ENCODE measurements around the gene CACHD1. TPM values are rescaled to one million over a fixed set of nuclear protein-coding genes. Genes with fewer than 3 reads are reported as not detected.

Gene CACHD1
- total RNA-seq, 2 experiments from 2014 or later, result 0.05 TPM; not detected in 1

- Mint-ChIP-seq H3K4me1 (peaks cover 9% of the 10 kb centered on the region), H3K27me3 (no peaks in the 10 kb centered on the region), H3K9me3 (no peaks in the 10 kb centered on the region), H3K36me3 (ENCODE audit: low read depth) (no peaks in the 10 kb centered on the region), H3K4me3 (no peak overlapping the region), H3K27ac (no peak overlapping the region)
- DNase-seq, result no peak
- ChIA-PET POLR2A (no interaction called here), CTCF (no interaction called here)
These were observed 161.6 kb downstream of the CACHD1 start for GRCh38 chr1:64631346-64632034.

- DNase-seq, result no peak
- H3K27me3 Mint-ChIP-seq, result no peaks in the 10 kb centered on the region
- H3K4me1 Mint-ChIP-seq, result peaks cover 9% of the 10 kb centered on the region
- H3K27ac Mint-ChIP-seq, result no peak overlapping the region
- H3K4me3 Mint-ChIP-seq, result no peak overlapping the region
- POLR2A ChIA-PET, result no interaction called here
- CTCF ChIA-PET, result interaction anchor here (1.4 kb wide), 1 partner anchor 43 kb away, joined by 3 read pairs; no protein-coding TSS in a partner anchor
- H3K36me3 Mint-ChIP-seq (ENCODE audit: low read depth), result no peaks in the 10 kb centered on the region
- no peaks in the 10 kb centered on the region for H3K9me3 Mint-ChIP-seq
These were observed 163.0 kb downstream of the CACHD1 start for GRCh38 chr1:64632936-64633335.

DNA sequence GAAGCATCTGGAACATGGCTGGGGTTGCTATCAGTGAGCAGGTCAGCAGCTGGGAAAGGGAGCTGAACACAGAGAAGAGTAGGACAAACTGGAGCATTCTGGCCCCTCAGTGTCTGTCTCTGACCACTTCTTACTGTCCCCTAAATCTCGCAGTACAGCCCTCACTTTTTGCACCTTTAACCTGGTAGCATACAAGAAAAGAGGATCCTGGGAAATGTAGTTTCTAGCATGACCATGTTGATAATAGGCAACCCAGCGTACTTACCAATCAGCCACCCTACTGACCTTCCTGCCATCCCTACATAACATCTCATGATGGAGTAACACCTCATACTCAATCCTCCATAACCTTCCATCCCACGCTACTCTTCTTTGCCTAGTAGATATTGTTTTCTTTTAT is 175.8 kb downstream of the CACHD1 start:
- Mint-ChIP-seq H3K36me3 (ENCODE audit: low read depth) (no peaks in the 10 kb centered on the region), H3K27me3 (peaks cover 12% of the 10 kb centered on the region), H3K4me1 (no peaks in the 10 kb centered on the region), H3K4me3 (no peak overlapping the region), H3K9me3 (no peaks in the 10 kb centered on the region), H3K27ac (no peak overlapping the region)
- ChIA-PET CTCF (no interaction called here), POLR2A (no interaction called here)
- no peak for DNase-seq

DNA sequence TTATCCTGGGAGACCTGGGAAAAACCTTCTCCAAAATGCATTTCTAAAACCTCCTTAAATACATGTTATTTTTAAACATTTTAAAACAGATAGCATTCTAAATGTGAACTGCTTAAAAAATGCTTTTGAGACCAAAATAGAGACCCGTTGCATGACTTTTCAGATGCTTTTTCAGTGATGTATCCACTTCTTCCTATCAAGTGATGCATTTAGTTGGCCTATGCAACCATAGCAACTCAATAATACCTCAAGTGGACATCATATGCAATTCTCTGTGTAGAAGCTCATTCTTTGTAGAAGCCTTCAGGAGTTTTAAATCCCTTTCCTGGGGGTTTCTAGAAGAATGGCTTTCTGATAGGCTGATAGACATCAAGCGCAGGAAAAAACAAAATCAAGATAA is 180.5 kb downstream of the CACHD1 start:
- DNase-seq, result no peak
- Mint-ChIP-seq H3K27me3 (peaks cover 17% of the 10 kb centered on the region), H3K27ac (no peak overlapping the region), H3K9me3 (no peaks in the 10 kb centered on the region), H3K4me3 (no peak overlapping the region), H3K4me1 (no peaks in the 10 kb centered on the region), H3K36me3 (ENCODE audit: low read depth) (no peaks in the 10 kb centered on the region)
- ChIA-PET POLR2A (no interaction called here), CTCF (no interaction called here)

DNA sequence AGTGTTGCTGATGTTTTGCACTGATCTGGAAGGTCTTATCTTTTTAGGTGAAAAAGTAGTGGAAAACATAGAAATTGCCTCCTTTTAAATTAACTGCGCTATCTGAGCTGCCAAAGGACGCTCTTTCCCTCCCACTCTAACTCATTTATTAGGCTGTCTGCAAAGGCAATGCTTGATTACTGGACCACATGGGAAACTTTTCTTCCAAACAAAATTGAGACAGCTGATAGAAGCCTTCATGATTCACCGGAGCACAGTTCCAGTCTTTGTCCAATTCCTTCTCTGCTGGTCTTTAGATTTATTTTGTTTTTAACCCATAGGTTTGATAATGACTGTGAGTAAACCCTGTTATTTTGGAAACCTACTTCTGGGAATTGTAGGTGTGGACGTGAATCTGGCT is 181.9 kb downstream of the CACHD1 start:
- H3K9me3 Mint-ChIP-seq, result no peaks in the 10 kb centered on the region
- peaks cover 26% of the 10 kb centered on the region for H3K27me3 Mint-ChIP-seq
- no peaks in the 10 kb centered on the region for H3K36me3 Mint-ChIP-seq (ENCODE audit: low read depth)
- H3K4me1 Mint-ChIP-seq, result no peaks in the 10 kb centered on the region
- POLR2A ChIA-PET, result no interaction called here
- CTCF ChIA-PET, result no interaction called here
- H3K4me3 Mint-ChIP-seq, result no peak overlapping the region
- no peak for DNase-seq
- no peak overlapping the region for H3K27ac Mint-ChIP-seq

DNA sequence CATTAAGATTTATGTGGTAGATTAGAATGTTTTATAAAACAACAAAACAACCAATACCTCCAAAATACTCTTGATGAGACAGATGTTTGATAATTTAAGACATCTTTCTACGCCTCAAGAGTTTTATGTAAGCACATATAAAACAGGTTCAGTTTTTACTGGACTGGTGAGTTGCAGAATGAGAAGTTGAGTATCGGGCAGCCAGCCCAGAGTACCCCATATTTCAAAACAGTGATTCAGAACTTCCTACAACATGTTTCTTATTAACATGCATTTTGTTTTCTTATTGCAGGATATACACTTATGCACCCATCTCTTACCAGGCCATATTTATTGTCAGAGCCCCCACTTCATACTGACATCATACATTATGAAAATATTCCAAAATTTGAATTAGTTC is 183.5 kb downstream of the CACHD1 start:
- H3K4me1 Mint-ChIP-seq, result no peaks in the 10 kb centered on the region
- POLR2A ChIA-PET, result no interaction called here
- H3K36me3 Mint-ChIP-seq (ENCODE audit: low read depth), result no peaks in the 10 kb centered on the region
- no peaks in the 10 kb centered on the region for H3K9me3 Mint-ChIP-seq
- CTCF ChIA-PET, result no interaction called here
- H3K27ac Mint-ChIP-seq, result no peak overlapping the region
- no peak for DNase-seq
- no peak overlapping the region for H3K4me3 Mint-ChIP-seq
- H3K27me3 Mint-ChIP-seq, result peaks cover 28% of the 10 kb centered on the region

DNA sequence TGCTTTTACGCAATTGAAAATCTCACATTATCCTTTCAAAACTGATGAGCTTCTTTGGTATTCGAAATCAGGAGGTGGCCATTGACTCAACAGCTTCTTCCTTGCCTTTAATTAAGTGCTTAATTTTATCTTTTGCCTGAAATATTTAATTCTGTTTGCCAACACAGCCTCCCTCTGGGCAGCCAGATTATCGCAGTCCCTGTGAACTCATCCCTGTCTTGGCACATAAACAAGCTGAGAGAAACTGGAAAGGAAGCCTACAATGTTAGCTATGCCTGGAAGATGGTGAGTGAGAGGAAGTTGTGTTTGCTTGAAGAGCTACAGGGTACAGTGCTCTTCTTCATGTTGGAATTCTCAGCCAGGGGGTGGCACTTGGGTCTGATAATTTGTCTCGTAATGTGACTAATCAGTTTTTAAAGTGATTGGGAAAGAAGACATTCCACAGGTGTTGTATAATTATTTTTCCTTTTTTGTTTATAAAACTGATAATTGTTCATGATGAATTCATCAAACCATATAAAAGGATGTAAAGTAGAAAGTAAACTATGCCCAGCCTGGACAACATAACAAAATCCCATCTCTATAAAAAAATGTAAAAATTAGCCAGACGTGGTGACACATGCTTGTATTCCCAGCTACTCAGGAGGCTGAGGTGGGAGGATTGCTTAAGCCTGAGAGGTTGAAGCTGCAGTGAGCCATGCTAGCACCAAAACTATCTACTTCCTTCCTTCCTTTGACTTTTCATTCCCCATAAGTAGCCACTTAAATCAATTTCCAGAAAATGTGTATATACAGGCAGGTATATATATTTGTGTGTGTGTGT is 184.8 kb downstream of the CACHD1 start:
- DNase-seq, result no peak
- H3K4me1 Mint-ChIP-seq, result no peaks in the 10 kb centered on the region
- H3K27ac Mint-ChIP-seq, result no peak overlapping the region
- no peaks in the 10 kb centered on the region for H3K36me3 Mint-ChIP-seq (ENCODE audit: low read depth)
- no peaks in the 10 kb centered on the region for H3K9me3 Mint-ChIP-seq
- ChIA-PET POLR2A (interaction anchor here (0.6 kb wide), 1 partner anchor 20 kb away, joined by 3 read pairs; no protein-coding TSS in a partner anchor), CTCF (no interaction called here)
- no peak overlapping the region for H3K4me3 Mint-ChIP-seq
- peaks cover 21% of the 10 kb centered on the region for H3K27me3 Mint-ChIP-seq

GRCh38 chr1:64655861-64656260 is 185.9 kb downstream of the CACHD1 start:
- ChIA-PET POLR2A (no interaction called here), CTCF (interaction anchor here (2.2 kb wide), 1 partner anchor 19 kb away, joined by 4 read pairs; no protein-coding TSS in a partner anchor)
- Mint-ChIP-seq H3K9me3 (no peaks in the 10 kb centered on the region), H3K4me3 (no peak overlapping the region), H3K4me1 (no peaks in the 10 kb centered on the region), H3K36me3 (ENCODE audit: low read depth) (no peaks in the 10 kb centered on the region), H3K27me3 (peaks cover 20% of the 10 kb centered on the region), H3K27ac (no peak overlapping the region)
- no peak for DNase-seq

DNA sequence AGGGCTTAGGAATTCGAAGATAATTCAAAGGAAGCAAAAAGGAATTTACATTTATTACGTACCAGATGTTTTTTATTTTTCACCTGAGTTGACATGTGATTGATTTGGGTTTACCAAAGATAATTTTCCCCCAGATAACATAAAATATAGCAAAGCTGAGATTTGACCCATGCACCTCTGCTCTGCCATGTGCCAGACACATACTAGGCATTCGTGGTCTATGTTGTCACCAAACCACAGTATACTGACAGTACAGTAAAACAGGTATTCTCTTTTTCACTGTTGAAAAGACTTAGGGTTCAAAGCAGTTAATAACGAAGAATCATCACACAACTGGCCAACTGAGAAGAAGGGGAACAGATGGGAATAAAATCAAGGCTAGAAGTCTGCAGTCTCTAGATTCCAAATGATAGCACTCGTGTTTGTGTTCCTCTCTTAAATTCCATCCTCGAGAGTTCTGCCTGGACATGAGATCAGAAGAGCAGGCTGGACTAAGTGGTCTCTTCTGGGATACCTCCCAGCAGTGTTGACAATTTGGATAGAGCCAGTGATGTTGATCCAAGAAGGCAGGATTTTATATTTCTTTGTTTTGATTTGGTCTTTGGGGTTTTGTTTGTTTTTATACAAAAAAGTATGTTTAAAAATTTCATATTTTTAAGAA is 189.7 kb downstream of the CACHD1 start:
- H3K27me3 Mint-ChIP-seq, result peaks cover 17% of the 10 kb centered on the region
- DNase-seq, result no peak
- H3K4me1 Mint-ChIP-seq, result no peaks in the 10 kb centered on the region
- no peaks in the 10 kb centered on the region for H3K9me3 Mint-ChIP-seq
- no peak overlapping the region for H3K4me3 Mint-ChIP-seq
- POLR2A ChIA-PET, result no interaction called here
- H3K36me3 Mint-ChIP-seq (ENCODE audit: low read depth), result no peaks in the 10 kb centered on the region
- no peak overlapping the region for H3K27ac Mint-ChIP-seq
- CTCF ChIA-PET, result no interaction called here

GRCh38 chr1:64663668-64664067 is 193.7 kb downstream of the CACHD1 start:
- H3K4me1 Mint-ChIP-seq, result no peaks in the 10 kb centered on the region
- peaks cover 2% of the 10 kb centered on the region for H3K27me3 Mint-ChIP-seq
- H3K36me3 Mint-ChIP-seq (ENCODE audit: low read depth), result no peaks in the 10 kb centered on the region
- no peak overlapping the region for H3K4me3 Mint-ChIP-seq
- no peak overlapping the region for H3K27ac Mint-ChIP-seq
- CTCF ChIA-PET, result interaction anchor here (0.7 to 4.7 kb wide), 6 partner anchors 13 to 412 kb away, joined by 3 to 24 read pairs (median 3); no protein-coding TSS in a partner anchor
- DNase-seq, result peak; percentile 23
- H3K9me3 Mint-ChIP-seq, result no peaks in the 10 kb centered on the region
- POLR2A ChIA-PET, result no interaction called here

DNA sequence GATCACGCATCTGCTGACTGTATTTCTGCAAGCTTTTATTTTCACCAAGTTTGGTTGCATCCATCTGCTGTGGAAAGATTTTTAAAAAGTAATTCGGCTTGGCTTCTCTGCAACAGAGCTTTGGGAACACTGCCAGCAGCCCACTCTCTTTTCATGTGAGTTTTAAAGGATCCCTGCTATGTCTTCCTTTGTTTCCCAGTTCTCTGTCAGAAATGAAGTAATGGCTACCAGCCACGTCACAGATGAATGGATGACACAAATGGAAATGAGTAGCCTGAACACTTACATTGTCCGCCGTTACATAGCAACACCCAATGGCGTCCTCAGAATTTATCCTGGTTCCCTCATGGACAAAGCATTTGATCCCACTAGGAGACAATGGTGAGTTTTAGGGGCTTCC is 194.4 kb downstream of the CACHD1 start:
- Mint-ChIP-seq H3K9me3 (no peaks in the 10 kb centered on the region), H3K4me1 (no peaks in the 10 kb centered on the region), H3K27ac (no peak overlapping the region), H3K4me3 (no peak overlapping the region), H3K27me3 (peaks cover 2% of the 10 kb centered on the region), H3K36me3 (ENCODE audit: low read depth) (no peaks in the 10 kb centered on the region)
- no peak for DNase-seq
- ChIA-PET CTCF (interaction anchor here (1.1 to 4.7 kb wide), 2 partner anchors 12 to 159 kb away, joined by 4 to 24 read pairs; no protein-coding TSS in a partner anchor), POLR2A (no interaction called here)

DNA sequence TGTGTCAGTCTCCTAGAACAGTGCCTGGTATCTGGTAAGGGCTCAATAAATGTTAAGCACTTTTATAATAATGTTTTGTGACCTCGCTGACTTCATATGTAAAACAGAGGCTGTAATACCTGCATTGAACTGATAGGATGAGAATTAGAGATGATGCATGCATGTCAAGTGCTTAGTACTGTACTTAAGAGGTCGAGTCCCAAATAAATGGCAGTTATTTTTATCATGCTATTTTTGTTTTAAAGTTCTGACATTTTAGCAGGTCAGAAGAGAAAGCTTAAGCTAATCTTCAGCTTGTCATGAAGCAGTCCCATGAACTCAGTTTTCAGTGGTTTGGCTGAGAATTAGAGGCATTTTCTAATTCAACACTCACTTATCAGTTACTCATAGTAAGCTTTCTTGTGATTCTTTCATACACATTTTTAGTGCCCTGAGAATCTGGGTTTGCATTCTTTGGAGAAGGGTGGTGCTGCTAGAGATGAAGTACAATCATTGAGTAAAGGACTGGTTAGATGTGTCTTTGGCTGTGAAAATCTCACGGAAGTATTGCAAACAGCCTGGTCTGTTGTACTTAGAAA is 199.3 kb downstream of the CACHD1 start:
- H3K4me3 Mint-ChIP-seq, result no peak overlapping the region
- CTCF ChIA-PET, result no interaction called here
- POLR2A ChIA-PET, result no interaction called here

DNA sequence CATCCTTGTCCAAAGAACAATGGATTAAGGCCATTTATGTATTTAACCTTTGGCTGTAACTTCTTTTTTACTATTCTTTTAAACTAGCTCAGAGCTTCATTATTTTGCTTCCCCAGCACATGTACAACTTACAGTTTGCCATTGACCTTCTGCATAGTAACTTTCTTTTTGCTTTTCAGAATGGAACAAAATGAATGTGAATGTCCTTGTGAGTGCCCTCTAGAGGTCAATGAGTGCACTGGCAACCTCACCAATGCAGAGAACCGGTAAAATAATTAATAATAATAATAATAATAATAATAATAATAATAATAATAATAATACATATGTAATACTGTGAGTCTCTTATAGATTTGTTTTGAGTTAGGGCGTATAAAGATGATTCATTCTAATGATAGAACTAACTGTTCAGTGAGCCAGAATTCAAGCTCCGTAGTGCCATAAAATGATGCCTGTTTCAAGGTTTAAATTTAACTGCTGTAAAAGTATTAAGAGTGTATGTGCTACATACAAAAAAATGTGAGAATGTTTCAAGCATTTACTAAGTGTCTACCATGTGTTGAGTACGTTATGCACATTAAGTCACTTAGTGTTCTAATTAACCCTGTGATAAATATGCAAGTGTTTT is 205.9 kb downstream of the CACHD1 start:
- ChIA-PET CTCF (interaction anchor here (0.6 to 3.9 kb wide), 14 partner anchors 10 to 927 kb away, joined by 3 to 24 read pairs (median 4); no protein-coding TSS in a partner anchor), POLR2A (no interaction called here)
- no peak overlapping the region for H3K4me3 Mint-ChIP-seq
- no peak for DNase-seq
- H3K4me1 Mint-ChIP-seq, result no peaks in the 10 kb centered on the region
- no peaks in the 10 kb centered on the region for H3K36me3 Mint-ChIP-seq (ENCODE audit: low read depth)
- no peaks in the 10 kb centered on the region for H3K9me3 Mint-ChIP-seq
- no peak overlapping the region for H3K27ac Mint-ChIP-seq
- peaks cover 2% of the 10 kb centered on the region for H3K27me3 Mint-ChIP-seq

More for the DNA sequence above, 199.3 kb downstream of the CACHD1 start:
- Mint-ChIP-seq H3K4me1 (no peaks in the 10 kb centered on the region), H3K36me3 (ENCODE audit: low read depth) (no peaks in the 10 kb centered on the region), H3K27me3 (peaks cover 2% of the 10 kb centered on the region), H3K27ac (no peak overlapping the region), H3K9me3 (no peaks in the 10 kb centered on the region)
- DNase-seq, result no peak

Measured in activated CD4-positive, alpha-beta memory T cell treated with anti-CD3 and anti-CD28 coated beads, Interleukin-2, amount 10 ng/mL, durations not matched to agents 7 days and 5 days (primary cell).